Natural killer cell (primary cell): Measurements from ENCODE around the gene MCTP2. TPM values are rescaled to one million over a fixed set of nuclear protein-coding genes. Genes with fewer than 3 reads are reported as not detected.
A peak's percentile ranks its signal among the peaks of the same experiment; 100 is the strongest.

ENCODE experiments used
- ATAC-seq, 3 donors: fragments of 150-1000 bp in 2 of 3; fragments of 200-7000 bp in 1 of 3; cut with Tn5 transposase; 1 replicate in 1 of 3; 2 replicates in 2 of 3; pipeline ENCODE4 v1.10.0; 2021; ENCODE audit warnings: mild to moderate bottlenecking in 2 of 3, moderate library complexity in 2 of 3
- DNase-seq, 2 donors: peaks; one replicate each; pipeline versions ENCODE4 v3.0.0 to v3.0.0-alpha.2; 2013 to 2021; ENCODE audit warnings: mixed read lengths in 1 of 2
- H3K27ac ChIP-seq: one replicate; pipeline ENCODE4 v1.5.1; 2013; ENCODE audit warnings: mild to moderate bottlenecking, low read length
- H3K27me3 ChIP-seq: one replicate; pipeline ENCODE4 v1.6.1; 2013; ENCODE audit warnings: low read length; ENCODE audit not compliant: control insufficient read depth, insufficient read depth
- H3K36me3 ChIP-seq: one replicate; pipeline ENCODE4 v1.6.1; 2013; ENCODE audit warnings: low read length; ENCODE audit not compliant: control insufficient read depth, insufficient read depth
- H3K4me1 ChIP-seq: one replicate; pipeline ENCODE4 v1.6.1; 2013; ENCODE audit warnings: low read length; ENCODE audit not compliant: control insufficient read depth, insufficient read depth
- H3K4me3 ChIP-seq: one replicate; pipeline ENCODE4 v1.5.1; 2013; ENCODE audit warnings: low read length
- H3K9me3 ChIP-seq: one replicate; pipeline ENCODE4 v1.6.1; 2013; ENCODE audit warnings: low read length; ENCODE audit not compliant: control insufficient read depth, insufficient read depth
- H3K27ac Mint-ChIP-seq, 2 donors: one replicate each; pipeline ENCODE4 v1.8.0; 2022; ENCODE audit warnings: mild to moderate bottlenecking in 2 of 2, mixed read lengths in 2 of 2, moderate library complexity in 1 of 2
- H3K27me3 Mint-ChIP-seq, 2 donors: one replicate each; pipeline ENCODE4 v1.8.0; 2022; ENCODE audit warnings: low read depth in 2 of 2, mixed read lengths in 2 of 2
- H3K36me3 Mint-ChIP-seq: one replicate; pipeline ENCODE4 v1.8.0; 2022; ENCODE audit warnings: mixed read lengths
- H3K4me1 Mint-ChIP-seq, 2 donors: one replicate each; pipeline ENCODE4 v1.8.0; 2022; ENCODE audit warnings: mixed read lengths in 2 of 2
- H3K4me3 Mint-ChIP-seq: one replicate; pipeline ENCODE4 v1.8.0; 2022; ENCODE audit warnings: mild to moderate bottlenecking, moderate library complexity, mixed read lengths
- H3K9me3 Mint-ChIP-seq, 2 donors: one replicate each; pipeline ENCODE4 v1.8.0; 2022; ENCODE audit warnings: mixed read lengths in 2 of 2
- WGBS: methylation state at CpG from one replicate; pipeline ENCODE4 v1.1.7; 2013; ENCODE audit warnings: missing lambda C conversion rate; ENCODE audit not compliant: insufficient coverage; 5-methylcytosine and 5-hydroxymethylcytosine counted together
- intact Hi-C: fragments of 100-400 bp; cut with micrococcal nuclease; formaldehyde crosslinking; loops from one replicate; pipeline ENCODE4 v1.14.2; 2022
- total RNA-seq, 4 donors: library from RNA; stranded (reverse); fragments of 120-200 nt in 1 of 4; gene quantifications; one replicate each; pipeline versions ENCODE4 v1.2.3 to v1.2.4, GENCODE V29; 2013 to 2022
- TF ChIP-seq, protein P1 (sequence below): fragments of 200-600 bp; IDR thresholded peaks from one replicate; pipeline ENCODE4 v1.8.0; 2022; ENCODE audit warnings: antibody characterized with exemption

Gene MCTP2
- total RNA-seq, 3 donors from 2014 or later (not counting 1 experiment from before 2014, with no cell fraction given): 235 to 312 (median 261) TPM

DNA sequence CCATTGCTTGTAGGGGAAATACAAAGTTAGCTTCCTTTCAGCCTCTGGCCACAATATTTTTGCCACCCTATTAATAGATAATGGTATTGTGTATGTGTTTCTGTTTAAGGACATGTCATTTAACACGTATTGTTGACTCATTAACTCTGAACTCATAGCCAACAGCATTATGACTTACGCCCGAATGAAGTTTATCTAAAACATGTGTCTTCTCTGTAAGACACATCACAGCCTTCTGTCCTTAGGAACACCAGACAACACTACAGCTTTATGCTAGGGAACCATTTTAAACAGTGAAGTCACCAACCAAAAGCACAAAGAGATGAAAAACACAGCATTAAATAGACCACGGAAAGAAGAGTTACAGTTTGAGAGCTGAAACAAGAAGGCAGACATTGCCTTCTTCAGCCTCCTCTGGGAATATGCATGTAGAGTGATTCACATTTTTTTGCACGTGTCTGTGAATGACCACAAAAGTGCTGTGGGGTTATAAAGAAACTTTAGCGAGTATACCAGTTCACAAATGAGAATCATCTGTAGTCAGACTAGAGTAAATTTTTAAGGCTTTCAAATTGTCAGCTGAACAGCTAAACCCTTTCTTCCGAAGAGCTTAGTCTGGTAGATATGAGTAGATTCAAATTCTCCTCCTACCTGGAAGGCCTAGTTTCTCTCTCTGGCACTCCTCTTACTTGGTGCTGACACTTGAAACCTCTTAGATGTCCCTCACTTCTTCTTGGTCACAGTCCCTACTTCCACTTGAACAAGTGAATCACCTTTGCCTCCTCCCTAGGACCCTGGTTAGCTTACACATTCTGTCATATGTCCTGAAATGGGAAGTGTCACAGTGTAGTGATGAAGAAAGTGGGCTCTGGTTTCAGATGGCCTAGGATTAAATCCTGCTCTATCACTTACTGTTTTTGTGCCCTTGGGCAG lies 32.2 kb downstream of the MCTP2 start:
- H3K4me1 Mint-ChIP-seq: peaks cover 80 to 82% of the 10 kb centered on the region in 2 donors
- DNase-seq: no peak
- Histone ChIP-seq H3K4me3 (no peak overlapping the region), H3K27me3 (no peaks in the 10 kb centered on the region), H3K36me3 (no peaks in the 10 kb centered on the region), H3K9me3 (no peaks in the 10 kb centered on the region), H3K4me1 (peaks cover 56% of the 10 kb centered on the region), H3K27ac (peak overlapping the region; percentile 67)
- H3K9me3 Mint-ChIP-seq: peaks cover 2 to 3% of the 10 kb centered on the region in 2 donors
- 37% methylated on average over 7 of the region's 7 CpGs for WGBS
- peaks cover 5% of the 10 kb centered on the region for H3K36me3 Mint-ChIP-seq
- intact Hi-C loops: loop anchor here (1.0 to 2.0 kb wide), 4 partner anchors 9 to 41 kb away; partner anchors contain the start of gene MCTP2
- no peaks in the 10 kb centered on the region for H3K27me3 Mint-ChIP-seq
- TF ChIP-seq, protein P1, sequence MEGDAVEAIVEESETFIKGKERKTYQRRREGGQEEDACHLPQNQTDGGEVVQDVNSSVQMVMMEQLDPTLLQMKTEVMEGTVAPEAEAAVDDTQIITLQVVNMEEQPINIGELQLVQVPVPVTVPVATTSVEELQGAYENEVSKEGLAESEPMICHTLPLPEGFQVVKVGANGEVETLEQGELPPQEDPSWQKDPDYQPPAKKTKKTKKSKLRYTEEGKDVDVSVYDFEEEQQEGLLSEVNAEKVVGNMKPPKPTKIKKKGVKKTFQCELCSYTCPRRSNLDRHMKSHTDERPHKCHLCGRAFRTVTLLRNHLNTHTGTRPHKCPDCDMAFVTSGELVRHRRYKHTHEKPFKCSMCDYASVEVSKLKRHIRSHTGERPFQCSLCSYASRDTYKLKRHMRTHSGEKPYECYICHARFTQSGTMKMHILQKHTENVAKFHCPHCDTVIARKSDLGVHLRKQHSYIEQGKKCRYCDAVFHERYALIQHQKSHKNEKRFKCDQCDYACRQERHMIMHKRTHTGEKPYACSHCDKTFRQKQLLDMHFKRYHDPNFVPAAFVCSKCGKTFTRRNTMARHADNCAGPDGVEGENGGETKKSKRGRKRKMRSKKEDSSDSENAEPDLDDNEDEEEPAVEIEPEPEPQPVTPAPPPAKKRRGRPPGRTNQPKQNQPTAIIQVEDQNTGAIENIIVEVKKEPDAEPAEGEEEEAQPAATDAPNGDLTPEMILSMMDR: no peak
- H3K4me3 Mint-ChIP-seq: peak overlapping the region; percentile 80
- peak; percentile 71 to 76 (median 74) for ATAC-seq
- H3K27ac Mint-ChIP-seq: peak overlapping the region in 1 of 2 donors; percentile 96

DNA sequence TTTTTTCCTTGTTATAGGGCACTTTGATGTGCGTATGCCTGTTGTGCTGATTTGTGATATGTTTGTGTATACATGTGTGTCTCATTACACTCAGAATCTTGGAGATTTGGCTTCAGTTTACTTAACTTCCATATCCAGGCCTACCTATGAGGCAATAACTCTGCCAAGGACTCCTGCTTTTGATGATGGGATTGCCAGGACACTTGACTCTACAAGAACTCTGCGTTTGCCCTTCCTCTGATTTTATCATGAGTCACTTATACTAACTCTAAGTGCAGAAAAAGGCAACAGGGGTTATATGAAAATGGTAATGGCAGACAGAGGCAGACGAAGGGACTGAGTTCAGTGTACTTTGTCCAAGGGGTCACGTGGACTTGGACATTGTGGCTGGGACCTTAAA lies 33.6 kb downstream of the MCTP2 start:
- peaks cover 7% of the 10 kb centered on the region for H3K36me3 Mint-ChIP-seq
- intact Hi-C loops: no loop called here
- Histone ChIP-seq H3K9me3 (no peaks in the 10 kb centered on the region), H3K4me3 (no peak overlapping the region), H3K36me3 (no peaks in the 10 kb centered on the region), H3K4me1 (peaks cover 49% of the 10 kb centered on the region), H3K27ac (peak overlapping the region; percentile 34), H3K27me3 (no peaks in the 10 kb centered on the region)
- H3K4me1 Mint-ChIP-seq: peaks cover 70 to 75% of the 10 kb centered on the region in 2 donors
- peak overlapping the region in 1 of 2 donors; percentile 96 for H3K27ac Mint-ChIP-seq
- no peaks in the 10 kb centered on the region for H3K27me3 Mint-ChIP-seq
- ATAC-seq (no peak), DNase-seq (no peak)
- peaks cover 2 to 3% of the 10 kb centered on the region in 2 donors for H3K9me3 Mint-ChIP-seq
- peak overlapping the region; percentile 7 for H3K4me3 Mint-ChIP-seq
- TF ChIP-seq, protein P1: no peak
- 68% methylated on average over 2 of the region's 4 CpGs for WGBS

DNA sequence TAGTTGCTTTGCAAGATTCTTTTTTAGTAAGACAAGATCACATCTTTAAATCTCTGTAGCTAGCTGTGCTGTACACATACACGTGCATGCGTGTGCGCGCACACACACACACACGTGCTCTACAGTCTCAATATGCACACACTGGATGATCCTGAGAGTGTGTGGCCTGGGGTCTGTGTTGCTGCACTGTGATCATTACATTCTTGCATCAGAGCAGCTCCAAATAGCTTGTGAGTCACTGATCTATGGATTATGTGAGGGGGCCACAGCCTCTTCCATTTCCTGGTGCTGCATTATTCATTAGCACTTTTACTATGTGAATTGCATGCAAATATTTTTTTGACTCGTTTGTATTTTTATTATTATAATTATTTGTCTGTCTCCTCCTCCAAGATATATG lies 34.6 kb downstream of the MCTP2 start:
- Mint-ChIP-seq H3K27me3 (no peaks in the 10 kb centered on the region), H3K4me1 (peaks cover 60 to 66% of the 10 kb centered on the region in 2 donors), H3K36me3 (peaks cover 7% of the 10 kb centered on the region), H3K27ac (no peak overlapping the region), H3K4me3 (no peak overlapping the region), H3K9me3 (peaks cover 2 to 3% of the 10 kb centered on the region in 2 donors)
- no peak overlapping the region for H3K27ac ChIP-seq
- H3K4me1 ChIP-seq: peaks cover 48% of the 10 kb centered on the region
- no peaks in the 10 kb centered on the region for H3K9me3 ChIP-seq
- no peaks in the 10 kb centered on the region for H3K36me3 ChIP-seq
- ATAC-seq (no peak), DNase-seq (no peak)
- no peaks in the 10 kb centered on the region for H3K27me3 ChIP-seq
- WGBS: 83% methylated on average over 5 of the region's 6 CpGs
- intact Hi-C loops: no loop called here
- TF ChIP-seq, protein P1: no peak
- H3K4me3 ChIP-seq: no peak overlapping the region
